SU-DHL-6 (cell line): ENCODE results near the gene ADGRF5.

Experiments used
- EZH2phosphoT487 ChIP-seq: fragments of 200-600 bp; sonication (generic), shearing (Covaris generic); conservative IDR thresholded peaks from 2 replicates; pipeline ENCODE4 v1.6.1; 2018; ENCODE audit warnings: mild to moderate bottlenecking, antibody characterized with exemption, low read length, moderate library complexity, mixed read lengths
- TF ChIP-seq, protein P1 (sequence below): fragments of 200-600 bp; sonication (generic); IDR thresholded peaks from one replicate; pipeline ENCODE4 v1.5.1; 2017; ENCODE audit warnings: antibody characterized with exemption, mild to moderate bottlenecking, low read length, moderate library complexity; ENCODE audit not compliant: insufficient read depth, poor library complexity, severe bottlenecking

DNA sequence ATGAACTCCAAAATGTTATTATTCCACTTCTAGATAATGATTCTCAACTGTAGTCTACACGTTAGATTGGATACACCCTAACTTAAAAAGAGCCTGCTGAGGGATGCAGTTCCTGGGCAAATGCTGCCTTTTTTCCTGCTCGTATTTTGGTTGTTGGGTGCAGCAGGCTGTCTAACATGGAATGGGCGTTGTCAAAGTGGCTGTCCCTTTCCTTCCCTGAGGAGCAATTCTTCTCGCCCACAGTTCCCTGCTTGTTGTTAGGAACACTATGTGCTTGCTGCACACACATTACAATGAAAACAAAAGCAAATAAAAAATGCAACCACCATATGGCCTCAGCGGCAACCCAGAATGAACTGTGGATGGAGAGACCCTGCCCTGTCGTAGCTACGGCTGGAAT is 1.7 kb upstream of the ADGRF5 start:
- TF ChIP-seq, protein P1, sequence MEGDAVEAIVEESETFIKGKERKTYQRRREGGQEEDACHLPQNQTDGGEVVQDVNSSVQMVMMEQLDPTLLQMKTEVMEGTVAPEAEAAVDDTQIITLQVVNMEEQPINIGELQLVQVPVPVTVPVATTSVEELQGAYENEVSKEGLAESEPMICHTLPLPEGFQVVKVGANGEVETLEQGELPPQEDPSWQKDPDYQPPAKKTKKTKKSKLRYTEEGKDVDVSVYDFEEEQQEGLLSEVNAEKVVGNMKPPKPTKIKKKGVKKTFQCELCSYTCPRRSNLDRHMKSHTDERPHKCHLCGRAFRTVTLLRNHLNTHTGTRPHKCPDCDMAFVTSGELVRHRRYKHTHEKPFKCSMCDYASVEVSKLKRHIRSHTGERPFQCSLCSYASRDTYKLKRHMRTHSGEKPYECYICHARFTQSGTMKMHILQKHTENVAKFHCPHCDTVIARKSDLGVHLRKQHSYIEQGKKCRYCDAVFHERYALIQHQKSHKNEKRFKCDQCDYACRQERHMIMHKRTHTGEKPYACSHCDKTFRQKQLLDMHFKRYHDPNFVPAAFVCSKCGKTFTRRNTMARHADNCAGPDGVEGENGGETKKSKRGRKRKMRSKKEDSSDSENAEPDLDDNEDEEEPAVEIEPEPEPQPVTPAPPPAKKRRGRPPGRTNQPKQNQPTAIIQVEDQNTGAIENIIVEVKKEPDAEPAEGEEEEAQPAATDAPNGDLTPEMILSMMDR = no peak
- TF ChIP-seq EZH2phosphoT487 = no peak
